Colonic mucosa (tissue), 4 donors: ENCODE data around the gene LRFN2. TPM values are rescaled to one million over a fixed set of nuclear protein-coding genes. Genes with fewer than 3 reads are reported as not detected.

Experiments used
- DNase-seq: peaks from one replicate; pipeline ENCODE4 v3.0.0-alpha.2; 2020
- H3K27ac ChIP-seq: fragments of 200-600 bp; one replicate; pipeline ENCODE4 v1.8.0; 2021
- H3K27me3 ChIP-seq: fragments of 200-600 bp; one replicate; pipeline ENCODE4 v1.8.0; 2021
- H3K36me3 ChIP-seq: fragments of 200-600 bp; one replicate; pipeline ENCODE4 v1.8.0; 2021
- H3K4me1 ChIP-seq: fragments of 200-600 bp; one replicate; pipeline ENCODE4 v1.8.0; 2021; ENCODE audit warnings: mild to moderate bottlenecking
- H3K4me3 ChIP-seq: fragments of 200-600 bp; one replicate; pipeline ENCODE4 v1.8.0; 2021
- H3K9ac ChIP-seq, 2 donors: one replicate each; pipeline ENCODE4 v1.7.0; 2013; ENCODE audit warnings: control low read depth in 2 of 2, low read depth in 2 of 2, low read length in 2 of 2
- H3K9me3 ChIP-seq: fragments of 200-600 bp; one replicate; pipeline ENCODE4 v1.8.0; 2021
- CTCF ChIP-seq: fragments of 200-600 bp; IDR thresholded peaks from one replicate; pipeline ENCODE4 v1.8.0; 2022; ENCODE audit warnings: antibody characterized with exemption, mild to moderate bottlenecking
- intact Hi-C: fragments of 100-400 bp; cut with DNase I; formaldehyde crosslinking; loops from one replicate; pipeline ENCODE4 v1.14.1; 2022
- total RNA-seq, 2 donors: library from RNA; stranded (reverse); fragmentation: NEBNext Ultra II Directional in 1 of 2; extraction: Animal tissue kit (Norgen Biotek cat#: 25700) in 1 of 2; gene quantifications; one replicate each; pipeline ENCODE4 v1.2.1, GENCODE V29; 2021
- donor health status: healthy.
- donor health status: DM: no; HTN: no; CAD: no.
- donor health status: DM: no; HTN: no; CAD: no.

The LRFN2 gene
- total RNA-seq, 2 donors from 2014 or later, result 0.21 to 0.22 TPM

GRCh38 chr6:40442591-40442990 is 144.6 kb downstream of the LRFN2 start:
- Histone ChIP-seq H3K27me3 (no peaks in the 10 kb centered on the region), H3K36me3 (no peaks in the 10 kb centered on the region), H3K9ac (no peak overlapping the region), H3K4me1 (no peaks in the 10 kb centered on the region), H3K27ac (no peak overlapping the region), H3K4me3 (no peak overlapping the region), H3K9me3 (no peaks in the 10 kb centered on the region)
- intact Hi-C loops, result no loop called here
- no peak for TF ChIP-seq CTCF
- no peak for DNase-seq

GRCh38 chr6:40441150-40441549 is 146.0 kb downstream of the LRFN2 start:
- no peaks in the 10 kb centered on the region for H3K9me3 ChIP-seq
- H3K4me1 ChIP-seq, result no peaks in the 10 kb centered on the region
- no peak overlapping the region for H3K4me3 ChIP-seq
- no peak for TF ChIP-seq CTCF
- no peaks in the 10 kb centered on the region for H3K36me3 ChIP-seq
- DNase-seq, result no peak
- no peak overlapping the region for H3K9ac ChIP-seq
- H3K27me3 ChIP-seq, result no peaks in the 10 kb centered on the region
- intact Hi-C loops, result no loop called here
- H3K27ac ChIP-seq, result no peak overlapping the region

GRCh38 chr6:40440053-40440452 is 147.1 kb downstream of the LRFN2 start:
- Histone ChIP-seq H3K9me3 (no peaks in the 10 kb centered on the region), H3K27ac (no peak overlapping the region), H3K36me3 (no peaks in the 10 kb centered on the region), H3K4me3 (no peak overlapping the region), H3K4me1 (no peaks in the 10 kb centered on the region), H3K9ac (no peak overlapping the region), H3K27me3 (no peaks in the 10 kb centered on the region)
- intact Hi-C loops, result no loop called here
- no peak for TF ChIP-seq CTCF
- no peak for DNase-seq

GRCh38 chr6:40439026-40439800 is 148.0 kb downstream of the LRFN2 start:
- Histone ChIP-seq H3K9ac (no peak overlapping the region), H3K4me1 (no peaks in the 10 kb centered on the region), H3K36me3 (no peaks in the 10 kb centered on the region), H3K27ac (no peak overlapping the region), H3K9me3 (no peaks in the 10 kb centered on the region), H3K27me3 (no peaks in the 10 kb centered on the region), H3K4me3 (no peak overlapping the region)
- no peak for DNase-seq
- no peak for TF ChIP-seq CTCF
- intact Hi-C loops, result no loop called here

GRCh38 chr6:40438246-40438887 is 148.8 kb downstream of the LRFN2 start:
- Histone ChIP-seq H3K36me3 (no peaks in the 10 kb centered on the region), H3K27ac (no peak overlapping the region), H3K9ac (no peak overlapping the region), H3K27me3 (no peaks in the 10 kb centered on the region), H3K4me1 (no peaks in the 10 kb centered on the region), H3K4me3 (no peak overlapping the region), H3K9me3 (no peaks in the 10 kb centered on the region)
- no peak for DNase-seq
- intact Hi-C loops, result no loop called here
- no peak for TF ChIP-seq CTCF
